K562 treated with DMSO at 1 percent for 24 hours (cell line): ENCODE measurements around the gene VWDE. TPM values are rescaled to one million over a fixed set of nuclear protein-coding genes. Genes with fewer than 3 reads are reported as not detected.

Experiments
- total RNA-seq: library from RNA; unstranded; fragments of 300-600 nt; gene quantifications from 2 replicates; pipeline ENCODE4 v1.2.3, GENCODE V29; 2022; ENCODE audit warnings: low read depth; ENCODE audit not compliant: insufficient read depth

Gene VWDE
- total RNA-seq: 7.6 and 9.7 TPM in 2 replicates

DNA sequence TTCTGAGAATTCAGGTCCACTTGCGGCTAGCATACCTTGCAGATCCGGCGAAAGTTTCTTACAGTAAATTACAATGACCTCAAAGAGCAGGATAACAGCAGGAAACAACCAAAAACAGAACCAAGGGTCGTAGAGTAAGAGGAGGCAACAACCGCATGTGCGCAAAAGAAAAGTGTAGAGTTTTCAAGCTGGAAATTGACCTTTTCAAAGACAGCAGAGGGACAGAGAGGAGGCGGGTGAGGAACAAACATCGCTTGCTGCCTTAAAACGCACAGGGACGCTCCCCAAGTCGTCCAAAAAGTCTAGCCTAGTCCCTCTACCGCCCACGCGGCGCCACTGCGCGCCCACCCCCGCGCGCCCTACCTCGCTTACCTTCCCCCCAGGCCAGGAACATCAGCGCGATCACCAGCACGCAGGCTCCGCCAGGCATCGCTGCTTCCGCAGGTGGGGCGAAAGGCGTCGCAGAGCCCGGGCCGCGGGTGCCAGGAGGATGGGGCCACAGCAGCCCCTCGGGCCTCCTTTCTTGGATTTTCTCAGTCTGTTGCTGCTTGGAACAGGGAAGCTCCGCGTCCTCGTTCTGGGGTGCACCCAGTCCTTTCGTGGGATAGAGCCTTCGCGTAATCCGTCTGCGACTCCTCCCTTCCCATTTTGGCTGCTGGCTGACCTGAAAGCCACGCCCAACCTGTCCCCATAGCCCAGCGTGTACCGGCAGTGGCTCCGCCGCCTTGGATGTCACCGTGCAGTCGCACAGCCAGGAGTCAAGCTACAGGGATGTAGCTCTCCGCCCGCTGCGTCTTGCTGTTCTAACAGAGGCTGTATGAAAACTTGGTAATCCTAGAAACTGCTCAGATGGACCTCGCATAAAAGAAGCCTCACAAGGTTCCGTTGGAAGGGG is at the start of gene VWDE:
VWDE (minus strand) TSS at position 579 of the 895 bp plus-strand sequence; CDS start at position 430, 149 bp downstream.

Other genes starting within 250 kb of the VWDE start
- gene TMEM106B, start 192.6 kb downstream of the VWDE start, total RNA-seq: 15.6 and 17.8 TPM in 2 replicates
- 11.7 and 13.8 TPM in 2 replicates for gene SCIN, start 166.9 kb upstream of the VWDE start, total RNA-seq